GM12878 (cell line): ENCODE results near the gene GGT5.
"Not testable (repeated sequence)": the region's sequence is repeated elsewhere in the genome, so short reads cannot be mapped to it uniquely, and the experiment has no call there.

ENCODE experiments used
- ASH2L ChIP-seq: fragments of 300-600, 200-600 bp; sonication (generic); IDR thresholded peaks from 2 replicates; pipeline ENCODE4 v1.6.1; 2017; ENCODE audit warnings: low read depth, mild to moderate bottlenecking, borderline replicate concordance
- POLR2A ChIP-seq: IDR thresholded peaks from 2 replicates; pipeline ENCODE4 v1.6.1; 2011; ENCODE audit warnings: low read depth, mild to moderate bottlenecking, low read length
- RFX5 ChIP-seq: IDR thresholded peaks from 2 replicates; pipeline ENCODE4 v1.6.1; 2011; ENCODE audit warnings: low read depth, low read length, improper control_type of control experiment
- TCF12 ChIP-seq: IDR thresholded peaks from 2 replicates; pipeline ENCODE4 v1.6.1; 2011; ENCODE audit warnings: low read depth, mild to moderate bottlenecking, low read length
- ZNF24 ChIP-seq: fragments of 450-650 bp; IDR thresholded peaks from 2 replicates; pipeline ENCODE4 v1.6.1; 2017; ENCODE audit warnings: antibody characterized with exemption, mild to moderate bottlenecking
- TF ChIP-seq, protein P1 (sequence below): IDR thresholded peaks from 2 replicates; pipeline ENCODE4 v1.6.1; 2011; ENCODE audit warnings: low read depth, low read length, improper control_type of control experiment, borderline replicate concordance
- TF ChIP-seq, protein P2 (sequence below), 3 experiments: IDR thresholded peaks in 2 of 3; conservative IDR thresholded peaks in 1 of 3; 2 replicates each; pipeline ENCODE4 v1.5.1; 2011; ENCODE audit warnings: low read depth in 3 of 3, low read length in 3 of 3, mild to moderate bottlenecking in 3 of 3, control low read depth in 2 of 3, moderate library complexity in 2 of 3, inconsistent platforms in 1 of 3, mixed read lengths in 1 of 3; ENCODE audit not compliant: control insufficient read depth in 2 of 3, insufficient read depth in 1 of 3; ENCODE audit errors: extremely low read depth in 1 of 3

DNA sequence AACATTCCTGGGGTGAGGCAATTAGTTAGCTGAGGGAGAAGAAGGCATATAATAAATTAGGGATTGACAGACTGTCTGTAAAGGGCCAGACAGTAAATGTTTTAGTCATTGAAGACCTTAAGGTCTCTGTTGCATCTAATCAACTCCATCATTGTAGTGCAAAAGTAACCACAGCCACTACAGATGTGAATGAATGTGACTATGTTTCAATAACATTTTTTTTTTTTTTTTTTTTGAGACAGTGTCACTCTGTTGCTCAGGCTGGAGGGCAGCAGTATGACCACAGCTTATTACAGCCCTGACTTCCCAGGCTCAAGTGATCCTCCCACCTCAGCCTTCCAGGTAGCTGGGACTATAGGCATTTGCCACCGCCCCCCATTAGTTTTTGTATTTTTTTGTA lies 35.5 kb upstream of the GGT5 start:
- not testable (repeated sequence) for TF ChIP-seq ASH2L, ZNF24, TCF12, RFX5, POLR2A
- TF ChIP-seq, protein P1, sequence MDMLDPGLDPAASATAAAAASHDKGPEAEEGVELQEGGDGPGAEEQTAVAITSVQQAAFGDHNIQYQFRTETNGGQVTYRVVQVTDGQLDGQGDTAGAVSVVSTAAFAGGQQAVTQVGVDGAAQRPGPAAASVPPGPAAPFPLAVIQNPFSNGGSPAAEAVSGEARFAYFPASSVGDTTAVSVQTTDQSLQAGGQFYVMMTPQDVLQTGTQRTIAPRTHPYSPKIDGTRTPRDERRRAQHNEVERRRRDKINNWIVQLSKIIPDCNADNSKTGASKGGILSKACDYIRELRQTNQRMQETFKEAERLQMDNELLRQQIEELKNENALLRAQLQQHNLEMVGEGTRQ, result not testable (repeated sequence)
- TF ChIP-seq, protein P2, sequence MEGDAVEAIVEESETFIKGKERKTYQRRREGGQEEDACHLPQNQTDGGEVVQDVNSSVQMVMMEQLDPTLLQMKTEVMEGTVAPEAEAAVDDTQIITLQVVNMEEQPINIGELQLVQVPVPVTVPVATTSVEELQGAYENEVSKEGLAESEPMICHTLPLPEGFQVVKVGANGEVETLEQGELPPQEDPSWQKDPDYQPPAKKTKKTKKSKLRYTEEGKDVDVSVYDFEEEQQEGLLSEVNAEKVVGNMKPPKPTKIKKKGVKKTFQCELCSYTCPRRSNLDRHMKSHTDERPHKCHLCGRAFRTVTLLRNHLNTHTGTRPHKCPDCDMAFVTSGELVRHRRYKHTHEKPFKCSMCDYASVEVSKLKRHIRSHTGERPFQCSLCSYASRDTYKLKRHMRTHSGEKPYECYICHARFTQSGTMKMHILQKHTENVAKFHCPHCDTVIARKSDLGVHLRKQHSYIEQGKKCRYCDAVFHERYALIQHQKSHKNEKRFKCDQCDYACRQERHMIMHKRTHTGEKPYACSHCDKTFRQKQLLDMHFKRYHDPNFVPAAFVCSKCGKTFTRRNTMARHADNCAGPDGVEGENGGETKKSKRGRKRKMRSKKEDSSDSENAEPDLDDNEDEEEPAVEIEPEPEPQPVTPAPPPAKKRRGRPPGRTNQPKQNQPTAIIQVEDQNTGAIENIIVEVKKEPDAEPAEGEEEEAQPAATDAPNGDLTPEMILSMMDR (IDR thresholded peaks at IDR 0.05 in 2 of 3, conservative IDR thresholded peaks at IDR 0.05 in 1 of 3; ENCODE audit: control insufficient read depth in 2 of 3, extremely low read depth in 1 of 3, insufficient read depth in 1 of 3, low read depth in 3 of 3, low read length in 3 of 3), result not testable (repeated sequence)
